Measurements from ENCODE around the gene OR2C3.

GRCh38 chr1:247538561-247538960 lies 2.3 kb upstream of the OR2C3 start:
- no peak for TF ChIP-seq POLR2A (IDR thresholded peaks at IDR 0.05; ENCODE audit: borderline replicate concordance, extremely low read depth, insufficient read depth, insufficient read length)
- TF ChIP-seq FOSL1 (IDR thresholded peaks at IDR 0.05; ENCODE audit: low read depth) = no peak

Measured in HCT116 (cell line).